ENCODE measurements around the gene SBSN.

SBSN gene

GRCh38 chr19:35533201-35533821 lies 5.2 kb upstream of the SBSN start, which contains the start of gene GAPDHS:
GAPDHS (plus strand) TSS chr19:35533456; CDS start chr19:35533528, 72 bp downstream.
- no peak for DNase-seq (ENCODE audit: low read depth, low spot score)

- DNase-seq (ENCODE audit: low read depth, low spot score) = no peak
Observed at GRCh38 chr19:35531291-35531690, 3.2 kb upstream of the SBSN start.

DNA sequence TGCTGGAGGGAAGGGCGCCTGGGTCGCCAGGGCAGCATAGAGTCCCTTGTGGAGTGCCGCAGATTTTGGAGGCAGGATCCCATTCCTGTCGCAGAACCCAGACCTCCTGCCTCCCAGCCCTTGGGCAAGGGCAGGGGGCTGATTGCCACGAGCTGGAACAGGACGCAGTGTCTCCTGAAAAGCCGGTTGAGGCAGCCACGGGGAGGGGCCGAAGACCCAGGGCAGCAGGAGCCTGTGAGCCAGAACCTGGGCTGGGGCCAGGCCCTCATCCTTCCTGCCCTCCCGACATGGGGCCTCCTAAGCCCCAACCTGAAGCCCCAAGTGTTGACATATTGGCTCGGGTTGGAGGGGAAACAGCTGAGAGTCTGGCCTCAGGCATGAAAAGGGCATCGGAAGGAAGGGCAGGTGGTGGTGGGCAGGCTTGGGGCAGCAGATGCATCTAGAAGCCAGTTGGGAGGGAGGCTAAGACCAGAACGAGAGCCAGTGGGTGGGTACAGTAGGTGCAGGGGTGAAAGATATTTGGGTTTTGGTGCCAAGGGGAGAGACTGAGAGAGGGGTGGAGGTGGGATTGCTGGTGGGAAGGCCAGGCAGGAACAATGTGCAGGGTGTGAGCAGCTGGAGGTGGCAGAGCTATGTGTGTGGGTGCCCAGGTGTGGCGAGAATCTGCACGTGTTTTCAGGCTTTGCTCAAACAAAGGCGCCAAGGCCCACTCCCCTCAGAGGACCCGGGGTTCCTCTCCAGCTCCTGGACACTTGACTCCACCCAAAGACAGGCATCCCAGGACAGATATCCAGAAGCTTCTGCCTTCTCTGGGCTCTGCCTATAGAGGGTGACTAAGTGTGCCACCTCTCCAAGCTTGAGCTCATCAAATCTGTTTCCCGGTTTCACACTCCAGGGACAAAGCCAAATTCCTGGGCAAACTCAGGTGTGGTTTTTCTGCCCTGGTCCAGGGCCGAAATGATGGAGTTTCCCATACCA lies 1.4 kb upstream of the SBSN start:
- DNase-seq (ENCODE audit: low read depth, low spot score) = no peak

- no peak for DNase-seq (ENCODE audit: low read depth, low spot score)
Observed at GRCh38 chr19:35525873-35526272, 2.2 kb downstream of the SBSN start.

DNA sequence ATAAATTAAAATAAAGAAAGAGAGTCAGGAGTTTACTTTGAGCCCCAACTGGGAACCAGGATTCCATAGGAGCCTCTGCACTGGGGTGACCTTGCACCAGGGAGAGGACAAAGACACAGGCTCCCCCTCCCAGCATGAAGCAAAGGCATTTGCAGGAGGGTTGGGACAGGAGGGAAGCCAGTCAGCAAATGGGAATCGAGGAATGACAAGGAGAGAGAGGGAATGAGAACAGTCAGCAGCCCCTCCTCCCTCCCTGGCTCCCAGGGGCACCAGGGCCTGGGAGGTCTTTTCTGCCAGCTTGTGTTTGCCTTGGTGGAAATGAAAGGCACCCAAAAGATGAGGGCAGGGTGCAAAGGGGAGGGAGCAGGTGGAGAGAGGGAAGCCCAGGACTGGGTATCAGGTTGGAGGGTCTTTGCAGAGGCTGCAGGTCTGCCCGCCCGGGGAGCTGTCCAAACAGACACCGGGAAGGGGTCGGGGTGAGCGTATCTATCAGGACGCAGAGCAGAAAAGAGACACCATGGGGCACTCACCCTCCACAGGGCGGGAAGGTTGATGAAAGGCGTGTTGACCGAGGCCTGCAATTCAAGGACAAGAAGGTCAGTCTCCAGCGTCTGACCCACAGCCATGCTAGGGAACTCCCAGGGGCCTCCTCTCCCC lies 3.8 kb downstream of the SBSN start:
- no peak for DNase-seq (ENCODE audit: low read depth, low spot score)

- no peak for DNase-seq (ENCODE audit: low read depth, low spot score)
Observed at GRCh38 chr19:35522745-35523327, 5.3 kb downstream of the SBSN start.

GRCh38 chr19:35521124-35521743 lies 6.9 kb downstream of the SBSN start:
- no peak for DNase-seq (ENCODE audit: low read depth, low spot score)

DNA sequence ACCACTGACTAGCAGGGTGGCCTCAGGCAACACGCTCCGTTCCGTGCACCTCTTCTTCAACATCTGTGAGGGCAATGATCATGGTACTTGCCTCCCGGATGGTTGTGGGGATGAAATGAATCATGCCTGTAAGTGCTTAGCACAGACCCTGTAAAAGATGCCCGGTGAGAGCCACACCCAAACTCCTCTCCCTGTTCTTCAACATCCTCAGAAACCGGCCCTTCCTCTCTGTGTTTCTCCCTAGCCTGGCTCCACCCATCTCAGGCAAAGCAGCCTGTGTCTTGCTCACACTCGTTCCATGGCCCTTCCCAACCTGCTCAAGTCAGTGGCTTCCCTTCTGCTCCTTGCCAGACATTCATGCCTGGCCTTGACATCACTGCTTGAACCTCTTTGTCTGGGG lies 8.8 kb downstream of the SBSN start:
- no peak for DNase-seq (ENCODE audit: low read depth, low spot score)

DNA sequence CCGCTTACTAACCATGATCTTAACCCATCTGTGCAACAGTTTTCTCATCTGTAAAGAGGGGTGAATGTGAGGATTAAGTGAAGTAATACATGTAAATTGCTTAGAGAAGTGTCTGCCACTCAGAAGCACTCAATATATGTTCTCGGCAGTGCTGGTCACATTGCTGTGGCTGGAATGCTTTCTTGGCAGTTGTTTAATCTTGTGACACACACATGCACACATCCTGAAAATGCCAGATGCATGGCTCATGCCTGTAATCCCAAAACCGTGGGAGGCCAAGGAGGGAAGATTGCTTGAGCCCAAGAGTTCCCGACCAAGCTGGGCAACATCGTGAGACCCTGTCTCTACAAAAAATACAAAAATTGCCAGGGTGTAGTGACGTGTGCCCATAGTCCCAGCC lies 9.8 kb downstream of the SBSN start:
- no peak for DNase-seq (ENCODE audit: low read depth, low spot score)

GRCh38 chr19:35517342-35517741 lies 10.8 kb downstream of the SBSN start:
- DNase-seq (ENCODE audit: low read depth, low spot score) = no peak

GRCh38 chr19:35516310-35516709 lies 11.8 kb downstream of the SBSN start:
- no peak for DNase-seq (ENCODE audit: low read depth, low spot score)

GRCh38 chr19:35514282-35514809 lies 13.8 kb downstream of the SBSN start:
- DNase-seq (ENCODE audit: low read depth, low spot score) = no peak

GRCh38 chr19:35513628-35514281 lies 14.4 kb downstream of the SBSN start, which contains the start of gene DMKN:
DMKN (minus strand) TSS chr19:35513649; CDS start chr19:35513475, 174 bp downstream.
- no peak for DNase-seq (ENCODE audit: low read depth, low spot score)

- DNase-seq (ENCODE audit: low read depth, low spot score) = no peak
Observed at GRCh38 chr19:35512831-35513627, 15.1 kb downstream of the SBSN start.

- DNase-seq (ENCODE audit: low read depth, low spot score) = no peak
Observed at GRCh38 chr19:35511337-35511736, 16.8 kb downstream of the SBSN start.

- no peak for DNase-seq (ENCODE audit: low read depth, low spot score)
Observed at GRCh38 chr19:35510626-35510964, 17.5 kb downstream of the SBSN start.

- DNase-seq (ENCODE audit: low read depth, low spot score) = peak; percentile 82
Observed at GRCh38 chr19:35509861-35510625, 18.1 kb downstream of the SBSN start.

DNA sequence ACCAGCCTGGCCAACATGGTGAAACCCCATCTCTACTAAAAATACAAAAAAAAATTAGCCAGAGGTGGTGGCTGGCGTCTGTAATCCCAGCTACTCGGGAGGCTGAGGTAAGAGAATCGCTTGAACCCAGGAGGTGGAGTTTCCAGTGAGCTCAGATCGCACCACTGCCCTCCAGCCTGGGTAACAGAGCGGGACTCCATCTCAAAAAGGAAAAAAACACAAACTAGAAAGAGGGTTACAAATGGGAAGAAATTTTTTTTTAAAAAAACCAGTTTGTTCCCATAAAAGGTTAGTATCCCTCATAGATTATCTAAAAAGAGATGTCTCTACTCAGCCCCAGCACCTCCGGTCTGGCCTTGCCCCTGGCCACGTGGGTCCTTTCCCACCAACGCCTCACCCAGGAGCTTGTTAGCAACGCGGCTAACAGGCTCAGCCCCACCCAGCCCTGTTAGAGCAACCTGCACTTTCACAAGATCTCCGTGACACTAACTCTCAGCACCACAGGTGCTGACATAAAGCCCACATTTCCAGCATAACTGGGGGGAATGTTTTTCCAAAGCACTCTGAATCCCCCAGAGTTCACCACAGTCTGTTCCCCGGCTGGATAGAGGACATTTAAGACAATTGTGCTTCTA lies 19.0 kb downstream of the SBSN start:
- DNase-seq (ENCODE audit: low read depth, low spot score) = no peak

- no peak for DNase-seq (ENCODE audit: low read depth, low spot score)
Observed at GRCh38 chr19:35508129-35508528, 20.0 kb downstream of the SBSN start.
